Activated naive CD4-positive, alpha-beta T cell treated with anti-CD3 and anti-CD28 coated beads, Interleukin-2, amount 10 ng/mL, durations not matched to agents 7 days and 5 days (primary cell): ENCODE results near the gene USH2A.
A peak's percentile ranks its signal among the peaks of the same experiment; 100 is the strongest.

Experiments
- CTCF ChIA-PET: fragments of 350-600 bp; sonication (Branson Sonifier 250); formaldehyde crosslinking; loops from one replicate; lab custom pipeline; 2021; ENCODE audit warnings: antibody characterized with exemption; lab: Charles Lee
- DNase-seq: peaks from one replicate; pipeline ENCODE4 v3.0.0-alpha.2; 2020
- H3K27ac Mint-ChIP-seq: one replicate; pipeline ENCODE4 v1.8.0; 2021; ENCODE audit warnings: mild to moderate bottlenecking, moderate library complexity, mixed read lengths
- H3K27me3 Mint-ChIP-seq: one replicate; pipeline ENCODE4 v1.8.0; 2021; ENCODE audit warnings: mild to moderate bottlenecking, mixed read lengths
- H3K36me3 Mint-ChIP-seq: one replicate; pipeline ENCODE4 v1.8.0; 2021; ENCODE audit warnings: mixed read lengths
- H3K4me1 Mint-ChIP-seq: one replicate; pipeline ENCODE4 v1.8.0; 2021; ENCODE audit warnings: mixed read lengths
- H3K4me3 Mint-ChIP-seq: one replicate; pipeline ENCODE4 v1.8.0; 2021; ENCODE audit warnings: mild to moderate bottlenecking, moderate library complexity, mixed read lengths
- H3K9me3 Mint-ChIP-seq: one replicate; pipeline ENCODE4 v1.8.0; 2021; ENCODE audit warnings: mixed read lengths

The USH2A gene

DNA sequence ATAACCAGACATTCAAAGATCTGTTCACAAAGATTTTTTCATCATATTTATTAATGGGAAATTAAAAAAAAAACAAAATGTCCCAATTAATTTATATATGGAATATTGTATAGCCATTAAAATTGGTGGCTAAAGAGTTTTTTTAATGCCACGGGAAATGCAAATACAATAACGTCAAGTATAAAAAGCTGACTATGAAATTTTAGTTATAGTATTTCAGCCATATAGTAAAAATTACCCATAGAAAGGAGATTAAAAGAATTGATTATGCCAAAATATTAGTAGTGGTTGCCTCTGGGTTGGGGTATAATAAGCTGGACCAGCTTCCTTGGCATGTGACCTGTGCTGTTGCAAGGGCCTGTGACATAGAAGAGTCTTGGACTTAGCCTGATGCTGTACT is 777.4 kb downstream of the USH2A start:
- no peak for DNase-seq
- H3K27ac Mint-ChIP-seq, result no peak overlapping the region
- no peaks in the 10 kb centered on the region for H3K36me3 Mint-ChIP-seq
- no peaks in the 10 kb centered on the region for H3K4me1 Mint-ChIP-seq
- CTCF ChIA-PET, result no interaction called here
- H3K9me3 Mint-ChIP-seq, result no peaks in the 10 kb centered on the region
- H3K27me3 Mint-ChIP-seq, result peaks cover 4% of the 10 kb centered on the region
- no peak overlapping the region for H3K4me3 Mint-ChIP-seq

DNA sequence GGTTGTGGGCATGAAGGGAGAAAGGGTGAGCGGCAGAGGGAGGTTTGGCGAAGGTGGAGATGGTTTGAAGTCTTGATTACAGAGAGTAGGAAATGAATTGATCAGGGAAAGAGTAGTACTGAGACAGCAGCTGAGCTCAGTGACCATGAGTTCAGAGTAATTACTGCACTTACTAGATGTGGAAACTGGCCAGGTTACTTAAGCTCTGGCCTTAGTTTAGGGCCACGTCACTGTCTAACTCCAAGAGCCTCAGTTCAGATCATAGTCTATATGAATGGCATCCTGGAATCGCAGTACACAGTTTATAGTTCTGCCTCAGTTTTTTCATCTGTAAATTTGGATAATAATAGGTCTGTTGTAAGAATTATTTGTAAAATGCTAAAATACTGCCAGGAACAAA is 778.1 kb downstream of the USH2A start:
- H3K27ac Mint-ChIP-seq, result no peak overlapping the region
- H3K4me1 Mint-ChIP-seq, result no peaks in the 10 kb centered on the region
- H3K36me3 Mint-ChIP-seq, result no peaks in the 10 kb centered on the region
- no peak for DNase-seq
- no peaks in the 10 kb centered on the region for H3K9me3 Mint-ChIP-seq
- H3K4me3 Mint-ChIP-seq, result no peak overlapping the region
- CTCF ChIA-PET, result no interaction called here
- no peaks in the 10 kb centered on the region for H3K27me3 Mint-ChIP-seq

DNA sequence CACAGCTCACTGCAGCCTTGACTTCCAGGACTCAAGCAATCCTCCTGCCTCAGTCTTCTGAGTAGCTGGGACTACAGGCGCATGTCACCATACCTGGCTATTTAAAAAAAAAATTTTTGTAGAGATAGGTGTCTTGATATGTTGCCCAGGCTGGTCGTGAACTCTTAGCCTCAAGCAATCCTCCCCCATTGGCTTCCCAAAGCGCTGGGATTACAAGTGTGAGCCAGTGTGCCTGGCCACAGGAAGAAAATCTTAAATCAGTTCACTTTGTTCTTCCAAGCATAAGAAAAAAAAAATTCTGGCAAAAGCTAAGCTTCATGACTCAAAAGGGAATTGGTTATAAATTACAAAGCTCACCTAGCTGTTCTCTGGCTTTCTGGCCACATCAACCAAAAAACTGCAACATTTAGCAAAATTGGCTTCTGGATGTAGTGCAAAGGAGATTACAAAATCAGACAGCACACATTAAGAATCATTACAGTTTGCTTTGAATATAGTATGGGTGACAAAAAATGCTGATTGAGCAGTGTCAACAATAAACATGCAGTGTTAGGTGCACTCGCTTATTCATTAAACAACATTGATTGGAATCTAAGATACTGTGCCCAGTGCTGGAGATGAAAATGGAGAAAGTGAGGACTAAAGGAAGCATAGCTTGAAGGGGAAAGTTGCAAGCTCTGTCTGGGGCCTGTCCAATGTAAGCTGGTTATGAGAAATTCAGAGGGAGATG is 779.5 kb downstream of the USH2A start:
- Mint-ChIP-seq H3K36me3 (no peaks in the 10 kb centered on the region), H3K27me3 (no peaks in the 10 kb centered on the region), H3K4me1 (no peaks in the 10 kb centered on the region), H3K4me3 (no peak overlapping the region), H3K9me3 (no peaks in the 10 kb centered on the region), H3K27ac (no peak overlapping the region)
- CTCF ChIA-PET, result no interaction called here
- DNase-seq, result no peak

DNA sequence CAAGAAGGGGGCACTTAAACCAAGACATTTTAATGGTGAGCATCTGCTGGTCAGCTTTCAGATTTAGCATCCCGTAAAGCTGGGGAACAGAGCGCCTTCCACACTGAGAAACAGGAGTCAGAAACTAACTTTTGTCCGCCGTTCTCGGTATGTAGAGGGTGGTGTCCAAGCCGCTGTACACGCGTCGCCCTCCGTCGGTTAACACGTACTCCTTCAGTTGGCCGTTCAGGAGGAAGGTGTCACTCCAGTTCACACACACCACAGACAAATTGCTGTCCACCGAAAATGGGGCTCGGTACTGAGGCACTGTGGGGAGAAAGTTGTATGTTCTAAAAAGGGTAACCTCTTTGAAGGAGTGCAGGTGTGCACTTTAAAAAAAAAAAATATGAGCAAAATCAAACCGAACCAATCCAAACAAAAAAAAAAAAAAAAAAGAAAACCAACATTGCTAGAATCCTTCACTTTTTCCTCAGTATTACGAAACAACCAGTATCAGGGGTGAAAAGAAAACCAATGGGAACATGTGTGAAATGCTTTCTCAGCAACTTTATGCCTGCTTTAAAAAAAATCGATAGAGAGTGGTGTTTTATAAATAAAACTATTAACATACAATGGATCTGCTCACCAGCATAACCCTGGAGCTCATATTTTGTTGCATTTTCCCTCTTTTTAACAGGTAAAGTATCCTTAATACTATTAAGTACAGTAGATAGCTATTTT is 782.7 kb downstream of the USH2A start:
- Mint-ChIP-seq H3K4me1 (no peaks in the 10 kb centered on the region), H3K9me3 (no peaks in the 10 kb centered on the region), H3K27me3 (peaks cover 8% of the 10 kb centered on the region), H3K4me3 (no peak overlapping the region), H3K27ac (no peak overlapping the region), H3K36me3 (no peaks in the 10 kb centered on the region)
- CTCF ChIA-PET, result no interaction called here
- DNase-seq, result no peak

DNA sequence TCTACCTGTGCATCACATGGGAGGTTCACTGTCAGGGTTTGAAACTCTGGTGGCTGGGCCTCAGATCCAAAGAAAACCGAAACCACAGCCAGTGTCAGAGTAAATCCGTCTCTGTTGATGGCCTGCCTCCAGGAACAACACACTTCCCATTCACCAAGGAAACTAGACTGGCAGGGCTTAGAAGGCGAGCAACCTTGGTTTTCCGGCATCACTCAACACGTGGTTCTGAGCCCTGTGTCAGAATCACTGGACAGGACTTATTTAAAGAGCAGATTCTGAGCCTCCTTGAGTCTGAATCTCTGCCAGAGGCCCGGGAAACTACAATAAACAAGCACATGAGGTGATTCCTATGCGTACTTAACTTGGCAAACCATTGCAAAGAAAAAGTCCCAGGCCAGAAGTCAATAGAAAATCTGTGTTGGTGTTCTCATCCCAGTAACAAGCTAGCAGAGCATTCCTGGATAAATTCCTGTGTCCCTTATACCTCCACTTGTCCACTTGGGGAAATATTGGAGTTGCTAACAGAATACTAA is 786.1 kb downstream of the USH2A start:
- H3K27me3 Mint-ChIP-seq, result peaks cover 11% of the 10 kb centered on the region
- CTCF ChIA-PET, result no interaction called here
- H3K36me3 Mint-ChIP-seq, result no peaks in the 10 kb centered on the region
- no peaks in the 10 kb centered on the region for H3K9me3 Mint-ChIP-seq
- H3K4me1 Mint-ChIP-seq, result no peaks in the 10 kb centered on the region
- no peak overlapping the region for H3K27ac Mint-ChIP-seq
- H3K4me3 Mint-ChIP-seq, result no peak overlapping the region
- no peak for DNase-seq

DNA sequence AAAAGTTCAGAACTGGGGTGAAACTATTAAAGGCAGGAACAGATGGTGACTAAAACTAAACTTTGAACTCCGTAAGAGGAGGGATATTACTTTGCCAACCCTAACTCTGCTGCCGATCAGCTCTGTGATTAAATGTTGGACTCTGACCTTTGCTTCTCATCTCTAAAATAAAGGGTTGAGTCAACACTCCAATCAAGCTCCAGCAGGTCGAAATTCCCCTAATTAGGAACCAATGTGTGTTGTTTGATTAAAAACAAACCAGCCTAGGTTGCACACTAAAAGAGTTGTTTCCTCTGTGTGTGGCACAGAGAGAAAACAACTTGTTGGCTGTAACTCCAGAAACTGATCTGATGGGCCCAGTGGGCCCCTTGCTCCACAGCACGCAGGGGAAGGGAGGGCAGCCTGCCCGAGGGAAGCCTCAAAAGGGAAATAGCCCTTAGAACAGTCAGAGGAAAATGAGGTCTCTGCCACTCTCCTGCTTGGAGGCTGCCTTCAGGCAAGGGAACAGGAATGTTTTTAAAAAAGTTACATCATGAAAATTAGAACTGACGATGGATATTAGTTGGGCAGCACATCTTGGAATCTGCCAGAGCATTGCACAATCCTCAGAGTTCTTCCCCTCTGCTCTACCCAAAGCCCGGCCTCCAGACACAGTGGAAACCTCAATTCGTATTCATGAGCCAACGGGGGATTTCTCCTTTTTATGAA is 786.8 kb downstream of the USH2A start:
- H3K9me3 Mint-ChIP-seq, result no peaks in the 10 kb centered on the region
- peaks cover 11% of the 10 kb centered on the region for H3K27me3 Mint-ChIP-seq
- H3K36me3 Mint-ChIP-seq, result no peaks in the 10 kb centered on the region
- no peak for DNase-seq
- CTCF ChIA-PET, result no interaction called here
- H3K4me3 Mint-ChIP-seq, result no peak overlapping the region
- no peak overlapping the region for H3K27ac Mint-ChIP-seq
- H3K4me1 Mint-ChIP-seq, result no peaks in the 10 kb centered on the region

DNA sequence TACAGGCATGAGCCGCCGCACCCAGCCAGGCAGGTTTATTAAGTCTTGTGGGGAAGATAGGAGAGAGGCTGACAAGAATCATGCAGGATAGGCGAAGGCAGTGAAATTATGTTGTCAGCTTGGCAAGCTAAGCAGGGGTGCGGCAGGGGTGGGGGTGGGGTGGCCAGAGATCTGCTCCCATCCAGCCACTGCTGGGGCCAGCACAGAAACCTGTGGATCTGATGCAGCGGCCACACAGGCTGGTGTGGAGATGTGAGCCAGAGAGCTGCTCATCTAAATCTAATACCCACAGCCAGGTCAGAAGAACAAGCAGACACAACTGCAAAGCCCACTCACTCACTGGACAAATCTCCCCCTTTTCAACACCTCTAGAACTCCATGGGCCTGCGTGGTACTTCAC is 787.4 kb downstream of the USH2A start:
- CTCF ChIA-PET, result no interaction called here
- H3K4me3 Mint-ChIP-seq, result no peak overlapping the region
- H3K27ac Mint-ChIP-seq, result no peak overlapping the region
- H3K9me3 Mint-ChIP-seq, result no peaks in the 10 kb centered on the region
- H3K4me1 Mint-ChIP-seq, result no peaks in the 10 kb centered on the region
- H3K27me3 Mint-ChIP-seq, result peaks cover 11% of the 10 kb centered on the region
- no peaks in the 10 kb centered on the region for H3K36me3 Mint-ChIP-seq
- DNase-seq, result no peak

DNA sequence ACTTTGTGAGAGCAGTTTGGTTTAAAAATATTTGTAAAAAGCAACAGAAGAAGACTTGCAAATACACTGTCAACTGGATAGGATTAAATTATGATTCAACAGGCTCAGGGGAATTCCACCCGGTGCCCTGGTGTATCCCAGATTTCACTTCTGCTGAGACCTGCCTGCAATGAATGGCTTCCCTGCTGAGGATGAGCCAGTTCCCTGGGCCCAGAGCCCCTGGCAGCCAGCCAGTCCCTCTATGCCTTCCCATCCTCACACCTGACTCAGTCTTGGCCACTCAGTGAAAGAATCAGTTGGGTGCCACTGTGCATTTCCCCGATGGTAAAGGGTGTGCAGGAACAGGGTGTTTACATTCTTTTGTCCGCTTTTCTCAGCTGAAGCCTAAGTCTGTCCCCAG is 791.8 kb downstream of the USH2A start:
- no peak overlapping the region for H3K4me3 Mint-ChIP-seq
- no peaks in the 10 kb centered on the region for H3K4me1 Mint-ChIP-seq
- CTCF ChIA-PET, result no interaction called here
- H3K9me3 Mint-ChIP-seq, result no peaks in the 10 kb centered on the region
- no peak for DNase-seq
- H3K27ac Mint-ChIP-seq, result no peak overlapping the region
- H3K27me3 Mint-ChIP-seq, result peaks cover 10% of the 10 kb centered on the region
- H3K36me3 Mint-ChIP-seq, result no peaks in the 10 kb centered on the region

DNA sequence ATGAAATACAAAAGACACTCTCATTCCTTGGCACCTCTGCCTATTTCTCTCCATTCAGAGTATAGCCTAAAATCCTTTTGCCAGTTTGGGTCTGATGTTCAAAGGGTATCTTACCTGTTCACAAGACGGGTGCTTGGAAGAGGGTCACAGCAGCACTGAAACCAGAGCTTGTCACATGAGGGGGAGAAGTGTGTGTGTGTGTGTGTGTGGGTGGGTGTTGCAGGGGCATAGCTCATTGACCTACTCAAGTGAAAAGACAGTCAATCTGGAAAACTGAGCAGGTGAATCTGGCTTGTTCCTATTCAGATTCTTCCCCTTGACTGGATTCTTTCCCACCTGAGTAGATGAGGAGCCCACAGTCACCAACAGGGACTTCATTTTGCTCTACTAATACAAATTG is 792.2 kb downstream of the USH2A start:
- Mint-ChIP-seq H3K9me3 (no peaks in the 10 kb centered on the region), H3K27ac (no peak overlapping the region), H3K4me3 (no peak overlapping the region), H3K27me3 (peaks cover 7% of the 10 kb centered on the region), H3K4me1 (no peaks in the 10 kb centered on the region), H3K36me3 (no peaks in the 10 kb centered on the region)
- no peak for DNase-seq
- CTCF ChIA-PET, result no interaction called here

DNA sequence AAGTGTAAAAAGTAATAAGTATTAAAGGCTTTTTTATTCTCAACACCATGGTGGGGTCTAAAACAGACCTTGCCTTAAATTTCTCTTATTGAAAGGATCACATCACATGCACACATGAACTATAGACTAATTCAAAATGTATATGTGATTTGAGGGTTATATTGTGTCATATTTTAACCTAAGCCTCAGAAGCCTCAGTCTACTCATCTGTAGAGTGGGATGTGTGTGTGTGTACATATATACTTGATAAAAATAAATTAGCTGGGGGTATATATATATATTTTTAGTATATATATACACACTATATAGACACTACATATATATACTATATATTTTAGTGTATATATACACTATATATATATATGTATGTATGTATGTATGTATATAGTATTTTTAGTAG is 797.3 kb downstream of the USH2A start:
- DNase-seq, result no peak
- no peak overlapping the region for H3K4me3 Mint-ChIP-seq
- CTCF ChIA-PET, result no interaction called here
- peaks cover 4% of the 10 kb centered on the region for H3K27me3 Mint-ChIP-seq
- H3K9me3 Mint-ChIP-seq, result no peaks in the 10 kb centered on the region
- peaks cover under 1% of the 10 kb centered on the region for H3K36me3 Mint-ChIP-seq
- no peaks in the 10 kb centered on the region for H3K4me1 Mint-ChIP-seq
- H3K27ac Mint-ChIP-seq, result no peak overlapping the region

DNA sequence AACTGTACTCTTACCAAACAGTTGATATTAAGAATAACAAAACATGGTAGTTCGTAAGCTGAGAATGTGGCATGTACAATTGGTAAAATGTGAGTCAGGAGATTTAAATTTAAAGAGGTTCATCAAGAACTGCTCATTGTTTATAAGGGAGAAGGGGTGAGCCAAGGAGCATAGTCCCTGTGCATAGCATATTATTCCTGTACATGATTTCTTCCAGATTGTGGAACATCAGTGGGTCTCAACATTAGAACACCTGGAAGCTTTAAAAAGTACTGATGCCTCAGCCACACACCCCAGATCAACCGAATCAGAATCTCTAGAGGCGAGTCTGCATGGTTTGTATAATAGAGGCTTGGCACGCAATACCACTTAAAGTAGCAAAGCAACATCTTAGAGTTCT is 800.1 kb downstream of the USH2A start:
- CTCF ChIA-PET, result no interaction called here
- Mint-ChIP-seq H3K4me3 (no peak overlapping the region), H3K9me3 (no peaks in the 10 kb centered on the region), H3K4me1 (peaks cover 2% of the 10 kb centered on the region), H3K27me3 (peaks cover 4% of the 10 kb centered on the region), H3K36me3 (peaks cover 12% of the 10 kb centered on the region), H3K27ac (no peak overlapping the region)
- DNase-seq, result no peak

DNA sequence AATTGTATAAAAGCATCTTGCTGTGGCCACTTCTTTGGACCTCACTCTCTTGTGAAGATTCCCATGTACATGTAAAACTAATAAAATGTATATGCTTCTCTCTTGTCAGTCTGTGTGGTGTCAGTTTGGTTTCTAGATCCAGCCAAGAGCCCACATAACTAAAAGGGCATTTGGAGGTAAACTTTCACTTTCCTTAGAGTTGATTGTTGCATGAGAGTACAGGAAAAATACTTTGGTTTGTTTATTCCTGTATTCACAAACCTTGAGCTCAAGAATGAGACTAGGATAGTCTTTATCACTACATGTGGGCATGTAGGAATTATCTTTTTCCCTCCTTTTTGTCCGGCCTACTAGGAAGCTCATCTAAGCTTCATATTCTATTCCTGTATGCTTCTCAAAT is 805.3 kb downstream of the USH2A start:
- H3K36me3 Mint-ChIP-seq, result peaks cover 16% of the 10 kb centered on the region
- H3K9me3 Mint-ChIP-seq, result no peaks in the 10 kb centered on the region
- DNase-seq, result no peak
- CTCF ChIA-PET, result no interaction called here
- H3K27ac Mint-ChIP-seq, result peak overlapping the region; percentile 1
- no peaks in the 10 kb centered on the region for H3K27me3 Mint-ChIP-seq
- H3K4me3 Mint-ChIP-seq, result no peak overlapping the region
- peaks cover 8% of the 10 kb centered on the region for H3K4me1 Mint-ChIP-seq

DNA sequence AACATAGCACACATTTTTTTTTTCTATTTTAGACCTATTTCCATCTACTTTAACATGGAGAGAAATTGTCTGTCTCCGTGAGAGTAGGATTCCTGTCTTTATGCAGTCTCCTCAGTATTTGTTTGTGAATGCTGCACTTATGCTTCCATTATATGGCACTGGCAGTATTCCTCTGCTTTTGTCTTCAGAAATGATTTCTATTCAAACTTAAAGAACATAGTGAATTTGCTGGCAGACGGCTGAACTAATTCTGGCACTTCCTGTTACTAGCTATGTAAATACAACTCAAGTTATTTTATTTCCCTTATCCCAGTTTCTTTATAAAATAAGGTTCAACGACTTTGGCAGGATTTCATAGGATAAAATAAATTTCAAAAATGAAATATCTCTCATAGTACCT is 810.9 kb downstream of the USH2A start:
- H3K27ac Mint-ChIP-seq, result no peak overlapping the region
- CTCF ChIA-PET, result no interaction called here
- DNase-seq, result no peak
- H3K9me3 Mint-ChIP-seq, result no peaks in the 10 kb centered on the region
- no peaks in the 10 kb centered on the region for H3K27me3 Mint-ChIP-seq
- peaks cover 2% of the 10 kb centered on the region for H3K4me1 Mint-ChIP-seq
- no peak overlapping the region for H3K4me3 Mint-ChIP-seq
- H3K36me3 Mint-ChIP-seq, result peaks cover 9% of the 10 kb centered on the region

DNA sequence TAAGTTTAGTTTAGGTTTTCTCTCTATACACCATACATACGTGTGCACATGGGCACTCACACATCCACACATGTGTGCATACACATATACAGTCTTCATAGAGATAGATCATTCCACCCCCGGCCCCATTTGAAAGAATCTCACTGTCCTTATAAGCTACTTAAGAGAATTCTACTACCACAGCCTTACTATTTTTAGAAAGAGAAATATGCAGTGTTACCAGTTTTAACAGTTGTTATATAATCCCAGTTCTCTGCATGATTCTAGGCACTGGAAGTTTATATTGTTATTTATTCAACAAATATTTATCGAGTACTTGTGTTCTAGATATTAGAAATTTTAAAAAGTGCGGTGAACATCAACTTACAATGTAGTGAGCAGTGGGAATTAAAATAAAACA is 814.6 kb downstream of the USH2A start:
- no peak overlapping the region for H3K4me3 Mint-ChIP-seq
- CTCF ChIA-PET, result no interaction called here
- no peaks in the 10 kb centered on the region for H3K4me1 Mint-ChIP-seq
- H3K27me3 Mint-ChIP-seq, result no peaks in the 10 kb centered on the region
- H3K27ac Mint-ChIP-seq, result no peak overlapping the region
- no peak for DNase-seq
- peaks cover 7% of the 10 kb centered on the region for H3K36me3 Mint-ChIP-seq
- no peaks in the 10 kb centered on the region for H3K9me3 Mint-ChIP-seq

DNA sequence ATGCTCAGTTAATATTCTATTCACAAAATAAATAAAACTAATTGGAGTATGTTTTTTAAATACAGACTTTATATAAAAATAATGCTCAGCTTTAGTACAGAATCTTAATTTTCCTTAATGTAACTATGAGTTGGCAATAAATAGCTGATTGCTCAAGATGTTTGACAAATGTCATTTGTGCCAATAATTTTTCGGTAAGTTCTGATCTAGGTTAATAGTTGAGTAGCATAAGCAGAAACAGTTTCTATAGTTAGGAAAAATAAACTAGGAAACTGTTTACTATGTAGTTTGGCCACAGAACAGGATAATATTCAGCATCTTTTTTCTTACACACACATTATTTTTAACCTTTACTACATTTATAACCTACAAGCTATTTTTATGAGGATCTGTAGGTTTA is 815.8 kb downstream of the USH2A start:
- Mint-ChIP-seq H3K9me3 (no peaks in the 10 kb centered on the region), H3K4me1 (no peaks in the 10 kb centered on the region), H3K27me3 (no peaks in the 10 kb centered on the region), H3K36me3 (peaks cover 2% of the 10 kb centered on the region), H3K27ac (no peak overlapping the region), H3K4me3 (no peak overlapping the region)
- no peak for DNase-seq
- CTCF ChIA-PET, result no interaction called here
